ENCODE results near the gene CYP2U1. TPM values are rescaled to one million over a fixed set of nuclear protein-coding genes. Genes with fewer than 3 reads are reported as not detected.

The CYP2U1 gene
- total RNA-seq, 2 experiments from 2014 or later: 5.6 to 11.8 TPM

DNA sequence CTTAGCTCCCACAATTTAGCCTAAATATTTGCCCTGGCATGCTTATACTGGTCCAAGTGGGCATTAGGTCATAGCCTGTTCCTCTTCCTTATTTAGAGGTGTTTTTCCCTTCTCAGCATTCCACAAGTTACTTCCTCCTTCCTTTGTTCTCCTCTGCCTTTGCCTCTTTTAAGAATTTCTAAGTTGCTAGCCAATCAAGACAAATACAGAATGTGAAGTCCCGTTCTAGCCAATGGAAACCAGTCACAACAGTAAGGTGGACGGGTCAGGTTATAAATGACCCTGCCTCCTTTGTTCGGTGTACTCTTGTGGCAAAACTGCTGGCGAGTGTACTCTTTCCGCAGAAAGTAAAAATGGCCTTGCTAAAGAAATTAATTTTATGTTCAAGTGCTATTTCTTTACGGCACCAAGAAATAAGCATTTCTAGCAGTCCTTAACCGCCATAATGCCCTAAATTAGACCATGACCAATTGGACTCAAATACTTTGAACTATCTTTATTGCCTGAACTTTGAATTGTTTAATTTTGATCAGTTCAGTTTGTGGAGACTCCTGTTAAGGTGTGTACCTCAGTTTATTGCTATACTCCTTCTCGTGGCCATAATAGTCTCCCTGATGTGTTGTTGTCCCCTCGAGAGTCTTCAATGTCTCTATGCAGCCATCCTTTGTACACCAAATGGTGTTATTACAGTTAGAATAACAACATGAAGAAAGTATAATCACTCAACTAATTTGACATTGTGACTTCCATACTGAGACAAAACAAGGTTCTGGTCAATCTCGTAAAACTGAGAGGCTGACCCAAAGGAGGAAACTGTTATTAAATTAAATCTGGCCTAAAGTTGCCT is 56.8 kb downstream of the CYP2U1 start:
- TF ChIP-seq, protein P1, sequence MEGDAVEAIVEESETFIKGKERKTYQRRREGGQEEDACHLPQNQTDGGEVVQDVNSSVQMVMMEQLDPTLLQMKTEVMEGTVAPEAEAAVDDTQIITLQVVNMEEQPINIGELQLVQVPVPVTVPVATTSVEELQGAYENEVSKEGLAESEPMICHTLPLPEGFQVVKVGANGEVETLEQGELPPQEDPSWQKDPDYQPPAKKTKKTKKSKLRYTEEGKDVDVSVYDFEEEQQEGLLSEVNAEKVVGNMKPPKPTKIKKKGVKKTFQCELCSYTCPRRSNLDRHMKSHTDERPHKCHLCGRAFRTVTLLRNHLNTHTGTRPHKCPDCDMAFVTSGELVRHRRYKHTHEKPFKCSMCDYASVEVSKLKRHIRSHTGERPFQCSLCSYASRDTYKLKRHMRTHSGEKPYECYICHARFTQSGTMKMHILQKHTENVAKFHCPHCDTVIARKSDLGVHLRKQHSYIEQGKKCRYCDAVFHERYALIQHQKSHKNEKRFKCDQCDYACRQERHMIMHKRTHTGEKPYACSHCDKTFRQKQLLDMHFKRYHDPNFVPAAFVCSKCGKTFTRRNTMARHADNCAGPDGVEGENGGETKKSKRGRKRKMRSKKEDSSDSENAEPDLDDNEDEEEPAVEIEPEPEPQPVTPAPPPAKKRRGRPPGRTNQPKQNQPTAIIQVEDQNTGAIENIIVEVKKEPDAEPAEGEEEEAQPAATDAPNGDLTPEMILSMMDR (conservative IDR thresholded peaks at IDR 0.05; ENCODE audit: low read length): no peak
- no peak for TF ChIP-seq EZH2phosphoT487 (IDR thresholded peaks at IDR 0.05; ENCODE audit: borderline replicate concordance, low read depth, low read length)
- Histone ChIP-seq H3K9me3 (ENCODE audit: low read length) (no peaks in the 10 kb centered on the region), H4K20me1 (ENCODE audit: insufficient read depth, low read length) (peaks cover 17% of the 10 kb centered on the region), H3K79me2 (ENCODE audit: insufficient read depth, low read depth, low read length) (peaks cover 34% of the 10 kb centered on the region), H3K36me3 (ENCODE audit: insufficient read depth, low read length) (no peaks in the 10 kb centered on the region), H3K4me3 (ENCODE audit: low read depth, low read length, poor library complexity, severe bottlenecking) (no peak overlapping the region), H2AFZ (ENCODE audit: low read length) (peak overlapping the region; percentile 96), H3K9me2 (ENCODE audit: insufficient read depth, low read length) (no peaks in the 10 kb centered on the region), H3K4me1 (ENCODE audit: insufficient read depth, low read length, poor library complexity, severe bottlenecking) (peaks cover 29% of the 10 kb centered on the region), H3K27ac (ENCODE audit: low read depth, low read length, poor library complexity, severe bottlenecking) (no peak overlapping the region), H3K4me2 (ENCODE audit: low read length) (peak overlapping the region; percentile 97)
- no peak for DNase-seq (ENCODE audit: low spot score)
- intact Hi-C loops (cut with micrococcal nuclease; ENCODE audit: unreplicated experiment): loop anchor here (2.0 kb wide), 2 partner anchors 47 to 55 kb away; no protein-coding TSS in a partner anchor
- no TSS peak for BruUV-seq (replicated peaks)
- CTCF ChIA-PET (ENCODE audit: unreplicated experiment): no interaction called here
- POLR2A ChIA-PET: interaction anchor here (0.5 kb wide), 1 partner anchor 44 kb away, joined by 4 read pairs; no protein-coding TSS in a partner anchor

DNA sequence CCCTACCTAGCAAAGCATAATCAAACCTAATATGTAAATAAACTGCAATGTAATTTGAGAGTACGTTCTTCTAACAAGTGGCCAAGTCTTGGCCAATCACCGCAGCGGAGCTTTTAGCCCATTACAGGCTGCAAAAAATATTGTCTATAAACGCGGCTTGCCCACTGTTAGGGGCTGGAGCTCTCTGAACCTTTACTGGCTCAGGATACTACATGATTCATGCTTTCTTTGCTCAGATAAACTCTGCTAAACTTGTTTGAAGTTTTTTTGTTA is 57.4 kb downstream of the CYP2U1 start:
- Histone ChIP-seq H4K20me1 (ENCODE audit: insufficient read depth, low read length) (peaks cover 23% of the 10 kb centered on the region), H3K9me3 (ENCODE audit: low read length) (no peaks in the 10 kb centered on the region), H3K27ac (ENCODE audit: low read depth, low read length, poor library complexity, severe bottlenecking) (no peak overlapping the region), H3K79me2 (ENCODE audit: insufficient read depth, low read depth, low read length) (peaks cover 40% of the 10 kb centered on the region), H3K36me3 (ENCODE audit: insufficient read depth, low read length) (no peaks in the 10 kb centered on the region), H3K9me2 (ENCODE audit: insufficient read depth, low read length) (no peaks in the 10 kb centered on the region), H2AFZ (ENCODE audit: low read length) (peak overlapping the region; percentile 96), H3K4me1 (ENCODE audit: insufficient read depth, low read length, poor library complexity, severe bottlenecking) (peaks cover 35% of the 10 kb centered on the region), H3K4me2 (ENCODE audit: low read length) (peak overlapping the region; percentile 97), H3K4me3 (ENCODE audit: low read depth, low read length, poor library complexity, severe bottlenecking) (peak overlapping the region; percentile 99)
- POLR2A ChIA-PET: interaction anchor here (0.5 to 0.9 kb wide), 2 partner anchors 45 to 58 kb away, joined by 4 read pairs; no protein-coding TSS in a partner anchor
- DNase-seq (ENCODE audit: low spot score): no peak
- CTCF ChIA-PET (ENCODE audit: unreplicated experiment): no interaction called here
- intact Hi-C loops (cut with micrococcal nuclease; ENCODE audit: unreplicated experiment): loop anchor here (2.0 kb wide), 2 partner anchors 46 to 56 kb away; no protein-coding TSS in a partner anchor
- BruUV-seq (replicated peaks): no TSS peak
- TF ChIP-seq EZH2phosphoT487 (IDR thresholded peaks at IDR 0.05; ENCODE audit: borderline replicate concordance, low read depth, low read length): no peak
- TF ChIP-seq, protein P1 (conservative IDR thresholded peaks at IDR 0.05; ENCODE audit: low read length): no peak

DNA sequence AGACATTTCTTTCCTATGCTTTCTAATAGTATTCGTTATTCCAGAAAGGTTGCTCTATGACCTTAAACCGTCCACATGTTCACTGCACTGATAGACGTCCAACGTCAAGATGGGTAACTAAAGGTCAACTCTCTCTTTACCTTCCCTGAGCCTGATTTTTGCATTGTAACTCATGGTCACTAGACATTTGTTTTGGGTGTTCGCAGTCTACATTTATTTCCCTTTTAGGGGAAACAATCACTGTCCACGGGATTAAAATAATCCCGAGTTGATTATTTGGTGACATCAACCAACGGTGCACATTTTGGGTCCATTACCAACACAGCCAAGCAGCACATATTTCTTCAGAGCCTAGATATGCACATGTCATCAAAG is 57.8 kb downstream of the CYP2U1 start:
- peak overlapping the region; percentile 96 for H2AFZ ChIP-seq (ENCODE audit: low read length)
- H3K4me3 ChIP-seq (ENCODE audit: low read depth, low read length, poor library complexity, severe bottlenecking): peak overlapping the region; percentile 99
- H3K4me1 ChIP-seq (ENCODE audit: insufficient read depth, low read length, poor library complexity, severe bottlenecking): peaks cover 40% of the 10 kb centered on the region
- H3K9me3 ChIP-seq (ENCODE audit: low read length): no peaks in the 10 kb centered on the region
- TF ChIP-seq, protein P1 (conservative IDR thresholded peaks at IDR 0.05; ENCODE audit: low read length): no peak
- TF ChIP-seq EZH2phosphoT487 (IDR thresholded peaks at IDR 0.05; ENCODE audit: borderline replicate concordance, low read depth, low read length): no peak
- BruUV-seq (replicated peaks): TSS peak; percentile 87
- ChIA-PET CTCF (ENCODE audit: unreplicated experiment) (no interaction called here), POLR2A (interaction anchor here (0.9 kb wide), 1 partner anchor 59 kb away, joined by 4 read pairs; no protein-coding TSS in a partner anchor)
- no peak for DNase-seq (ENCODE audit: low spot score)
- H4K20me1 ChIP-seq (ENCODE audit: insufficient read depth, low read length): peaks cover 26% of the 10 kb centered on the region
- H3K4me2 ChIP-seq (ENCODE audit: low read length): peak overlapping the region; percentile 97
- no peaks in the 10 kb centered on the region for H3K9me2 ChIP-seq (ENCODE audit: insufficient read depth, low read length)
- H3K27ac ChIP-seq (ENCODE audit: low read depth, low read length, poor library complexity, severe bottlenecking): peak overlapping the region; percentile 29
- no peaks in the 10 kb centered on the region for H3K36me3 ChIP-seq (ENCODE audit: insufficient read depth, low read length)
- intact Hi-C loops (cut with micrococcal nuclease; ENCODE audit: unreplicated experiment): loop anchor here (2.0 kb wide), 2 partner anchors 46 to 56 kb away; no protein-coding TSS in a partner anchor
- peaks cover 44% of the 10 kb centered on the region for H3K79me2 ChIP-seq (ENCODE audit: insufficient read depth, low read depth, low read length)

Data from OCI-LY7 (cell line).